ENCODE results near the gene BCAR3. TPM values are rescaled to one million over a fixed set of nuclear protein-coding genes. Genes with fewer than 3 reads are reported as not detected.

BCAR3 gene
- total RNA-seq, 6 donors from 2014 or later: 26.3 to 48.8 (median 31.9) TPM

DNA sequence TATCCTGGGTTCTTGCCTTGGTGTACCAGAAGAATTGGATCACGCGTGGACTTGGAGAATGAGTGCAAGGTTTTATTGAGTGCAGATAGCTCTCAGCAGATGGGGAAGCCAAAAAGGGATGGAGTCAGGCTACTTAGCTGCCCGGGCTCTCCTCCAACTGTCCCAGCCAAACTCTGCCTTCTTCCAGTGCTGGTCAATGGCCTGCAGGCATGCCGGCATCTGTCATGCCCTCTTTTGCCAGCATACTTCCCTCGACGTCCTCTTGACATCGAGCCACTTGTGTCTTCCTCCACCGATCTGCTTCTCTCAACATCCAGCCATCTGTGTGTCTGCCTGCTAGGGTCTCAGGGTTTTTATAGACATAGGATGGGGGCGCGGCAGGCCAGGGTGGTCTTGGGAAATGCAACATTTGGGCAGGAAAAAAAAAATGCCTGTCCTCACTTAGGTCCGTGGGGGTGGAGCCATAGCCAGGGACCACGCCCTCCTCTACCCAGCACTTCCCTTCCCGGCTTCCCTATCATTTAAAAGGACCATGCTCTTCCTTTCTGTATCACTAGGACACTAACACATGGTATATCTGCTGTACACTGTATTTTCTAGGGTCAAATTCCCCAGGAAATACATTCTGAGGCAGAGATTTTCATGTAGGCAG is 47.0 kb upstream of the BCAR3 start:
- Histone ChIP-seq H3K9me3 (no peaks in the 10 kb centered on the region), H3K27ac (no peak overlapping the region), H3K4me3 (no peak overlapping the region), H3K27me3 (no peaks in the 10 kb centered on the region), H3K4me1 (peaks cover 0 to 9% (median 0%) of the 10 kb centered on the region in 4 donors), H3K36me3 (no peaks in the 10 kb centered on the region)
- 73 to 87% methylated on average over 13 of the region's 13 CpGs for WGBS, 2 donors
- no peak for DNase-seq
- TF ChIP-seq EP300 (IDR thresholded peaks at IDR 0.05) (no peak), POLR2AphosphoS5 (IDR thresholded peaks at IDR 0.05) (no peak), POLR2A (IDR thresholded peaks at IDR 0.05) (no peak)
- TF ChIP-seq, protein P1, sequence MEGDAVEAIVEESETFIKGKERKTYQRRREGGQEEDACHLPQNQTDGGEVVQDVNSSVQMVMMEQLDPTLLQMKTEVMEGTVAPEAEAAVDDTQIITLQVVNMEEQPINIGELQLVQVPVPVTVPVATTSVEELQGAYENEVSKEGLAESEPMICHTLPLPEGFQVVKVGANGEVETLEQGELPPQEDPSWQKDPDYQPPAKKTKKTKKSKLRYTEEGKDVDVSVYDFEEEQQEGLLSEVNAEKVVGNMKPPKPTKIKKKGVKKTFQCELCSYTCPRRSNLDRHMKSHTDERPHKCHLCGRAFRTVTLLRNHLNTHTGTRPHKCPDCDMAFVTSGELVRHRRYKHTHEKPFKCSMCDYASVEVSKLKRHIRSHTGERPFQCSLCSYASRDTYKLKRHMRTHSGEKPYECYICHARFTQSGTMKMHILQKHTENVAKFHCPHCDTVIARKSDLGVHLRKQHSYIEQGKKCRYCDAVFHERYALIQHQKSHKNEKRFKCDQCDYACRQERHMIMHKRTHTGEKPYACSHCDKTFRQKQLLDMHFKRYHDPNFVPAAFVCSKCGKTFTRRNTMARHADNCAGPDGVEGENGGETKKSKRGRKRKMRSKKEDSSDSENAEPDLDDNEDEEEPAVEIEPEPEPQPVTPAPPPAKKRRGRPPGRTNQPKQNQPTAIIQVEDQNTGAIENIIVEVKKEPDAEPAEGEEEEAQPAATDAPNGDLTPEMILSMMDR (IDR thresholded peaks at IDR 0.05): no peak
- no peak for ATAC-seq (ENCODE audit: low FRiP score in 2 of 2)

DNA sequence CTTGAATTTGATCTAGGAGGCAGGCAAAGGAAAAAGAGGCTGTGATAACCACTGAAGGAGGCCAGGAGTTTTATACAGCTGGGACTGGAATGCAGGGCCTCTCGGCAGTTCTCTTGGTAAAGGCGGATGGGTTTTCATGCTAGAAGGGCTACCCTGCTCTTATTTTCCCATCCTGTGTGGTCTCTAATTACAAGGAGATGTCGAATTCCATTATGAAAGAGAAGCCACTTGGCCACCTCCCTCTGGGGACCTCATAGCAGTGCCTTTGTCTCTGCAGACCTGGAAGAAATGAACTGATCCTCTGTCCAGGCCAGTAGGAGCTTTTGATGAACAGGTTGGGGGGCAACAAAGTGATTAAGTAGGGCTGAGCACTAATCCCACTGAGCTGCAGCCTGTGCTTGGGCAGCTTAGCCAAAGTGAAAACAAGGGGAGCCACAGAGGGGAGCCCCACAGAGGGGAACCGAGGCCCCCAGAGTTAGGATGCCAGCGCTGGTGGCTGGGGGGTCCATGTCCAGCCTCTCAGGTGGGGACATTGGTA is 42.2 kb upstream of the BCAR3 start:
- no peak for TF ChIP-seq EP300 (IDR thresholded peaks at IDR 0.05)
- TF ChIP-seq, protein P1 (IDR thresholded peaks at IDR 0.05): no peak
- TF ChIP-seq POLR2A (IDR thresholded peaks at IDR 0.05): no peak
- no peak for TF ChIP-seq POLR2AphosphoS5 (IDR thresholded peaks at IDR 0.05)

DNA sequence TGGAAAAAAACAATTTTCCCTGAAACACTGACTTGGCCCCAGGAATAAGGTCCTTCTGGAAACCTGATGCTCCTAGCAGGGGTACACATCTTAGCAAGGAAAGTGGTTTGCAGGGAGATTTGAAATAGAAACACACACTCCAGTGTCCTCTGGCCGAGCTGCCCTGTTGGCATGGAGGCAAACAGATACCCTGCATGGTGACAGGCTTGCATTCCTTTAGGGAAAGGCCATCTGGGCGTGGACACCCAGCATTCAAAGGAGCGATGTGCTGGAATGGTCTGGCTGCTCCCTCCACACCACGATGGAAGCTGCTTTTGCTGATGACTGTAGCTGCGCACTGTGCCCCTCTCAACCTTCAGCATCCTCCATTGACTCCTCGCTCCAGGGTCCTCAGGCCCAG is 41.5 kb upstream of the BCAR3 start:
- no peaks in the 10 kb centered on the region for H3K36me3 ChIP-seq
- H3K9me3 ChIP-seq: no peaks in the 10 kb centered on the region
- ATAC-seq (ENCODE audit: low FRiP score in 2 of 2) (peak in 1 of 2 donors; percentile 4), DNase-seq (no peak)
- WGBS, 2 donors: 77 to 84% methylated on average over 6 of the region's 6 CpGs
- TF ChIP-seq POLR2AphosphoS5 (IDR thresholded peaks at IDR 0.05) (no peak), POLR2A (IDR thresholded peaks at IDR 0.05) (no peak), EP300 (IDR thresholded peaks at IDR 0.05) (no peak)
- TF ChIP-seq, protein P1 (IDR thresholded peaks at IDR 0.05): no peak
- H3K27ac ChIP-seq: peak overlapping the region in 3 of 4 donors; percentile 17 to 30 (median 24)
- no peak overlapping the region for H3K4me3 ChIP-seq
- H3K4me1 ChIP-seq: peaks cover 9 to 23% (median 13%) of the 10 kb centered on the region in 4 donors
- H3K27me3 ChIP-seq: no peaks in the 10 kb centered on the region

More for the DNA sequence above, 42.2 kb upstream of the BCAR3 start:
- WGBS, 2 donors: 90 to 94% methylated on average over 5 of the region's 5 CpGs
- no peak overlapping the region for H3K4me3 ChIP-seq
- ATAC-seq (ENCODE audit: low FRiP score in 2 of 2): no peak
- no peak for DNase-seq
- no peak overlapping the region for H3K27ac ChIP-seq
- peaks cover 9 to 23% (median 13%) of the 10 kb centered on the region in 4 donors for H3K4me1 ChIP-seq
- H3K9me3 ChIP-seq: no peaks in the 10 kb centered on the region
- no peaks in the 10 kb centered on the region for H3K36me3 ChIP-seq
- no peaks in the 10 kb centered on the region for H3K27me3 ChIP-seq

DNA sequence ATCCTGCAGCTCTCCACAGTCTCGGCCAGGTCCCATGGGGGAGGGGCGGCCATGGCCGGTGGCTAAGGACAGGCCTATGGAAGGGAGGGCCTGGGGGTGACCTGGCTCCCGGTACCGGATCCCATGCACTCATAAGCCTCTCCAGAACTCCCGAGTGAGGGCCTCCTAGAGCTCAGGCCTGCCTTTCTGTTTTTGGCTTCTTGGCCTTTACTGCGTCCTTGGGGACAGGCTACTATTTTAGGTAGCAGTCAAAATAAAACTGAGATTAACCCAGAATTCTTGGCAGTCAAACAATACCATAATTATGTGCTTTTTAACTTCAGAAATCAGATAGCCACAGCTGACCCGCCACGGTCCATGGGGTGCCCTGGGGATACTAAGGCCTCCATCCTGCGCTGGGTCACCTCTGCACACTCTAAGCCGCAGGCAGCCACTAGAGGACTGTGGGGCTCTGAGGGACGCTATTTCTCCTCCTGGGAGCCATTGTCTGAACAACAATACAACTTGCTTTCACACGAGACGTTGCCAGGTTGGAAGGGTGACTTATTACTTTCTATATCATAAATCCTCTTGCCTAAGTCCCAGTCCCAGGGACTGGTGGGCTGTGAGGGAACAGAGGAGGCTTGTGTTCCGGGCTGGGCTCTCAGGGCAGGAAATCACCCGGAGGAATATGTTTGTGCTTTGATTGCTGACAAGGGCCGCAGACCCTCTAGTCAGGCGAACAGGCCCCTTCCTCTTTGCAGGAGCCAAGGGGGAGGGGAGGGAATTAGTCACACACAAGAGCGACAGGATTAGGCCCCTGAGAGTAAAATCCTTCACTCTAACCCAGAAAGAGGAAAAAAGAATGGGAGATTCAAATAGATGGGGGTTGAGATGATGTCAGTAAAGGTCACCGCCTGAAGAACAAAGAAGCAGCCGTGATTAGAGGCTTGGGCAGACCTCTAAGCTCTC is 40.7 kb upstream of the BCAR3 start:
- no peaks in the 10 kb centered on the region for H3K9me3 ChIP-seq
- H3K27ac ChIP-seq: peak overlapping the region; percentile 17 to 55 (median 27)

More for the DNA sequence above, 40.7 kb upstream of the BCAR3 start:
- no peak for DNase-seq
- Histone ChIP-seq H3K4me1 (peaks cover 9 to 23% (median 13%) of the 10 kb centered on the region in 4 donors), H3K36me3 (no peaks in the 10 kb centered on the region), H3K27me3 (no peaks in the 10 kb centered on the region), H3K4me3 (no peak overlapping the region)
- TF ChIP-seq EP300 (IDR thresholded peaks at IDR 0.05) (no peak), POLR2A (IDR thresholded peaks at IDR 0.05) (no peak), POLR2AphosphoS5 (IDR thresholded peaks at IDR 0.05) (no peak)
- TF ChIP-seq, protein P1 (IDR thresholded peaks at IDR 0.05): no peak
- 66 to 72% methylated on average over 18 to 21 of the region's 21 CpGs for WGBS, 2 donors
- peak in 1 of 2 donors; percentile 47 for ATAC-seq (ENCODE audit: low FRiP score in 2 of 2)
